IPS DF 19.7 (cell line): ENCODE data around the gene RELB.

Source experiments
- DNase-seq: peaks from one replicate; pipeline ENCODE4 v3.0.0-alpha.2; 2013; ENCODE audit warnings: low read depth, low spot score

Gene RELB

DNA sequence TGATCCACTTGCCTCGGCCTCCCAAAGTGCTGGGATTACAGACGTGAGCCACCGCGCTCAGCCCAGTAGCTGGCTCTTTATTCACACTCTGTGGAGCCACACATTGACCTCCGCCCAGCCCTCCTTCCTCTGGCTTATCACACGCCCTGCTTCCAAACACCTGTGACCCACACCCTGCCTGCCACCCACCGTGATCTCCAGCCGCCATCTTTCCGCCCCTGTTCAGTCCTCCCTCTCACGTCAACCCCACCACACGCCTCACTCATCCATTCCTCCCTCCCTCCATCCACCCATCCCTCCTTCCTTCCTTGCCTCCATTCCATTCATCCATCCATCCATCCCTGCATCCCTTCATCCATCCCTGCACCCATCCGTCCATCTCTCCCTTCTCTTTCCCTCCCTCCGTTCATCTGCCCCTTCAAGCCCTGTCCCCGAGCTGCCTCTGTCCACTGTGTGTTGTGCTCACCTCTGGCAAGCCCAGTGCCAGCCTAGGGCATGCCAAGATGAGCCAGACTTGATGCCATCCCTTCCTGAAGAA, 57.4 kb downstream of the RELB start:
- DNase-seq, result no peak

DNA sequence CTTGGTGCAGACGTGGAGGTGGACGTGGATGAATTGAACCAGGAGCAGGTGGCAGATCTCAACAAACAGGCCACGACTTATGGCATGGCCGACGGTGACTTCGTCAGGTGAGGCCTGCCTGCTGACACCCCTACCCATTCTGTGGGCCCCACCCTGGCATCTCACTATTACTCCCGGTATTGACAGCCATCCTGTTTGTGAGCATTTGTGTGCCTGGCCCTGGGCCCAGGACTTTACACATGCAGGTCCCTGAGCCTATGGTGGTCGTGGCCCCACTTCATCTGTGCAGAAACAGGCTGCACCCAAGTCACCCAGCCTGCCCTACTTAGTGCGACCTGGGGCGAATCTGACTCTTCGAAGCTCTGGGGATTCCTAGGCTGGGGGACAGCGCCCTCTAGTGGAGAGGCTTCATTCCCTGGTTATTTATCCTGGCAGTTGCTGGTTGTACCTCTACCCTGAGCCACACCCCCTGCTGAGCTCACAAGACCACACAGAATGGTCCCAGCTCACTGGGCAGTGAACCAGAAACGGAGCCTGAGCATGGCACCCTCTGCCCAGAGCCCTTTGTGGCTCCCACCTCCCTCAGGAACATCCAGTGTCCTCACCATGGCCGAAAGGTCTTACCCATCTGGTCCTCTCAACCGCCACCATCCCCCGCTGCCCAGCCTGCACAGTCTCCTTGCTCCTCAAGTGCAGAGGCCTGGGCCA, 58.1 kb downstream of the RELB start:
- peak; percentile 71 for DNase-seq

DNA sequence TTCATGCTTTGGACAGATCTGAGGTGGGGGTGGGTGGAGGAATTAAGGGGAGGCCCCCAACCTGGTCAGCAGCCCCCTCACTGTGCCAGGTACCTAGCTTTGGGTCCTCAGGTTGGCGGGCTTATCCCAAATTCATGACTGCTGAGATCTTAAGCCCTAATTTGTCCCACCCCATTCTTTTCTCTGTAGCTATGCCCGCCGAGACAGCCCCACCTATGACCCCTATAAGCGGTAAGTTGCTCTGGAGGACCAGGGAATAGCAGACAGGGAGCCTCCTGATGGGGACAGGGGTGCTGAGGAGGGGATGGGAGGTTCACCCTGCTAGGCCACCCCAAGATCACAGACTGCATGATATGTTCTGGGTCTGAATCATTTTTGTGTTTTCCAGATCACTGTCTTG, 60.7 kb downstream of the RELB start:
- no peak for DNase-seq

GRCh38 chr19:45063851-45064801, 62.9 kb downstream of the RELB start:
- DNase-seq, result no peak

DNA sequence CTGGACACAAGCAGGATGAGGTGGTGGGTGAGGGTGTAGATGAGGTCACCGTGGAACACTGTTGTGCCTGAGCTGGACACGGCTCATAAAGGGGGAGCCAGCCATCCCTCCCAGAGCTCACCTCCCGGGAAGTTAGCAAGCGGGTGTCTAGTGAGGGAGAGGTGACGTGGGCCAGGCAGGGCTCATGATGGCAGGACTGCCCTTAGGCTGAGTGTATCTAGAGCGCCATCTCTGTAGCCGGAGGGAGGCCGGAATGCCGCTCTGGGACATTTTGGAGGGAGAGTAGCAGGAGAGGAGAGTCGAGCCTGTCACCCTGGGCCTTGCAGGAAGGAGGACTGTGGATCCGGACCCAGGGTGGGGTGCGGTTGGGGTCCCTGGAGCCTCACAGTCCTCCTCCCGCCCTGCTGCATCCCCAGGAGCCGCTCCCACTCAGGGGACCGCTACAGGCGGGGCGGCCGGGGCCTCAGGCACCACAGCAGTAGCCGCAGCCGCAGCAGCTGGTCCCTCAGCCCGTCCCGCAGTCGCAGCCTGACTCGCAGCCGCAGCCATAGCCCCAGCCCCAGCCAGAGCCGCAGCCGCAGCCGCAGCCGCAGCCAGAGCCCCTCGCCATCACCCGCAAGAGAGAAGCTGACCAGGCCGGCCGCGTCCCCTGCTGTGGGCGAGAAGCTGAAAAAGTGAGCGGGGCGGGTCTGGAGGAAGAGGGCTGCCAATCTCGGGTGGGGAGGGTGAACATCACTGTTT, 65.8 kb downstream of the RELB start:
- DNase-seq, result no peak

DNA sequence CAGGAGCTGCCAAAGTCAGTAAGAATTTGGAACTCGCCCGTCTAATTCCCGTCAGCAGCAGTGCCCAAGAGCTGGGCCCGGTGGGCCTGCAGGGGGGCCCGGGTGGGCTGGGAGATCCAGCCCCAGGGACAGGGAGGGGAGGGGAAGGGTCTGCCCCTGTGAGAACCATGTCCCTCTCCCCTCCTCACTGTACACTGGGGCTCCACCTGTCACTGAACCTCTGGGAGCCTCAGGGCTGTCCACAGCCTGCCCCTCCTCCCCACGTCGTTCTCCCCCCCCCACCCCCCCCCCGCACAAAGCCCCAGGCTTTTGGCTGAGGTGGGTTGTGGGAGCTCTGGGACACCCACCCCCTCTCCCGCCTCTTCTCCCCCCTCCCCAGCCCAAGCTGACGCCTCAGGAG, 66.8 kb downstream of the RELB start:
- DNase-seq, result no peak

- DNase-seq, result no peak
Measured at GRCh38 chr19:45069056-45069455, 67.8 kb downstream of the RELB start.

DNA sequence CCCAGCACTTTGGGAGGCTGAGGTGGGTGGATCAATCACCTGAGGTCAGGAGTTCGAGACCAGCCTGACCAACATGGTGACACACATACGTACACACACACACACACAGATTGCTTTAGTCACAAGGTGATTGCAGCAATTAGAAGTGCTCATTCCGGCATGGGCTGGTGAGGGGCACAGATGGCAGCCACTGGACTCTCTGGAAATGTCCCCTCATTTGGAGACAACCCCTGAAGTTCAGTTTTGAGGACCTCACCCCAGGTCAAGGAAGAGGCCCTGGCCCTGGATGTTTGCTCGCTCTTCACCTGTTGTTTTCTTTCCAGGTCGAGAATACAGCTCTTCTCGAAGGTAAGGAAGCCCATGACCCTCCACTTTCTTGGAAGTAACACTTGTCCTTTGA, 69.0 kb downstream of the RELB start:
- DNase-seq, result no peak

- no peak for DNase-seq
Measured at GRCh38 chr19:45070861-45071544, 69.7 kb downstream of the RELB start.

DNA sequence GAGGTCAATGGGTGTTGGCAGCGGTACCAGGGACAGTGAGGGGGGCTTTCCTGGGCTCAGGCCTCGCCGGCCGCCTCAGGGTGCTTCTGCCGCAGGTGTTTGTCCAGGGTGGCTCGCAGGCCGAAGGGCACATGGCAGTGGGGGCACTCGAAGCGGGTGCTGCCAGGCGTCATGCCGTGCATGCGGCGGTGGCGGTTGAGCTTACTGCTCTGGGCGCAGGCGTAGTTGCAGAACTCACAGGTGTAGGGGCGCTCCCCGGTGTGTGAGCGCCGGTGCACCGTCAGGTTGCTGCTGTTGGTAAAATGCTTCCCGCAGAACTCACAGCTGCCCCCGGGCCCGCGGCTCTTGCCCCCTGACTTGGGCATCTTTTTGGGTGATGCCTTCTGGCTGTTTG, 70.3 kb downstream of the RELB start:
- DNase-seq, result no peak

- DNase-seq, result no peak
Measured at GRCh38 chr19:45071969-45072790, 70.9 kb downstream of the RELB start.

- DNase-seq, result no peak
Measured at GRCh38 chr19:45074744-45075300, 73.6 kb downstream of the RELB start.

DNA sequence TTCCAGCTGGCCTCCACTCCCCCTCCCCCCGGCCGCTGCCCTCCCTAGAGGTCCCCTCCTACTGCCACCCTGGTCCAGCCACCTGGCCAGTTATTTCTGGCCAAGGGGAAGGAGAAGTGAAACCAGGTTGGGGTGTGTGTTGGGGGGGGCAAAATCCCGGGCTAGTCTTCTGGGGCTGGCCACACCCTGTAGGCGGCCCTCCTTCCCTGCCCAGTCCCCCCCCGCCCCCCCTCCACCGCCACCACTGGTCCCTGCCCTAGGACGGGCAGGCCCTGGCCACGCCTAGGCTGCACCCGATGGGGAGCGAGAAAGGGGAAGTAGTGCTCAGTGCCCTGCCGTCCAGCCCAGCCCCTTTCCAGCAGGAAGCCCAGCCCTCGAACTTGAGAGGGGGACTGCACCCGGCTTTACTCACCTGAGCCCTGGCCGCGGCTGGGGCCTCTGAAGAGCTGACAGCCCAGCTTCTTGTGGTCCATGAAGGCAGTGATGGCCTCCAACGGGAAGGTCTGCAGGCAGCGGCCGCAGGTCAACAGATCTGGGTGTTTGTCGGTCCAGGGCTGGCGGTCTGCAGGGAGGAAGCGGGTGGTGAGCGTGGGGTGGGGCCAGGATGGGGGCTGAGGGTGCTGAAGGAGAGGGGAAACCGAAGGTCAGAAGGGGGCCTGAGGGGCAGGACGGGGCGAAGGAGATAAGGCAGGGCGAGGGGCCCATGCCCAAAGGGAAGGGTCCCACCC, 74.2 kb downstream of the RELB start:
- no peak for DNase-seq

DNA sequence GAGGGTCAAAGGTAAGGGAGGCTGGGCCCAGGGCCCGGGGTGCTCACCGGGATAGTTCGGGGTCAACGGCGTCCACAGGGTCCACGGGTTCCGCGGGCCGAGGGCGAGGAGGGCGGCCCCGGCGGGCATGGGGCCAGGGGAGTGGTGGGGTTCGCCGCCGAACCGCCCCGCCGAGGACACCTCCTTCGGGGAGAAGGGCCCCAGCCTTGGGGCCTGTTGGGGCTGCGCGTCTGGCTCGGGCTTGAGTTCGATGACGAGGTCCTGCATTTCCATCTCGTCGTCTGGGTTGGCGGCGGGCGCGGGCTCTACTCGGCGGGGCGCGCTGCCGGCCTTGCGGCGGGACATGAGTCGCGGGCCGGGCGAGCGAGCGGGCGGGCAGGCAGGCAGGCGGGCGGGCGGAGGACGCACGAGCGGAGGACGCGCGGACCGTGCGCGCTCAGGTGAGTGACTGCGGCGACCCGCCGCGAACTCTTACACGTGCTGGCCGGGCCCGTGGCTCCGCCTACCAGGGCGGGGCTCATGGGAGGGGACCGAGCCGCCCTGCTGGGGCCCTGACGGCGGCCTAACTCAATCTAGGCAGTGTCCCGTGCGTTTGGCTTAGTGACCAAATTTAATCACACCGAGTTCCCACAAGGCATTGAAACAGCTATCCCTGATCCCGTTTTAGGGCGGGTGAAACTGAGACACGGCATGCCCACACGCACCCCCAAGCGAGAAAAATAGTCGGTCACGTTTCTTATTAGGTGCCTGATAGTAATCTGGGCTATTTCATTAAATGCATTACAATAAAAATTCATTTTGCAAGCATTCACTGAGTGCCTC, 75.0 kb downstream of the RELB start, which contains the start of gene ZNF296:
Gene ZNF296, minus strand, starts transcription at position 450 of the 822 bp plus-strand sequence. Its CDS starts 105 bp downstream, at position 345.
- DNase-seq, result no peak

DNA sequence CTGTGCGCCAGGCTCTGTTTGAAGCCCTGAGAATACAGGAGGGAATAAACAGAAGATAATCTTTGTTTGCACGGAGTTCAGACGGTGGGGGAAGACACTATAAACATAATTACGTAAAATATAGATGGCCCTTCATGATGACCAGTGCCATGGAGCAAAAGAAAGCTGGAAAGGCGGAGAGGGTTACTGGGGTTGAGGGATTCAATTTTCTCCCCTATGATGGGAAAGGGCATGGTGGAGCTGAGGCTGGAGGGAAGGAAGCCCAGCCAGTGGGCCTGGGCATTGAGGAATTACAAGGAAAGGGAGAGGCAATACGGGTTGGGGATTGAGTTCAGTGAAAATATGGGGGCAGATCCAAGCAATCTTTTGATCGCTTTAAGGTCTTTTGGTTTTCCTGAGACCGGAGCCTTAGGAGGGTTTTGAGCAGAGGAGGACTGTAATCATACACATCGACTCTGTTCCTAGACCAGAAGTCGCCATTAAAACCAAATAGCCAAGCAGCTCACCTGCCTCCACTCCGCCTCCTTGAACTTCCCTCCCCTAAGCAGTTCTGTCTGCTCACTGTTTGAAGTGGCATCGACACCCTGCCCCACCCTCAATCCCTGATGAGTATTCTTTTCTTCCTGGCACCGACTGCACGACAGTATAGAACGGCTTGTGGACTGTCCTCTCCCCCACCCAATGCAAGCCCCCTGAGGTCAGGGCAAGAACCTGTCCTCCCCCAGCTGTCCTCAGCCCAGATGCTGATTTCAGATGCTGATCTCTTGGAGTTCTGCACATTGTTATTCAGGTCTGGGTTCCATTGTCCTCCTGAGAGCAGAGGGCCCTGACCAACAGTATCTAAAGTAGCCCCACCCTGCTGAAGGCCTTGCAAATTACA, 75.8 kb downstream of the RELB start:
- DNase-seq, result no peak

DNA sequence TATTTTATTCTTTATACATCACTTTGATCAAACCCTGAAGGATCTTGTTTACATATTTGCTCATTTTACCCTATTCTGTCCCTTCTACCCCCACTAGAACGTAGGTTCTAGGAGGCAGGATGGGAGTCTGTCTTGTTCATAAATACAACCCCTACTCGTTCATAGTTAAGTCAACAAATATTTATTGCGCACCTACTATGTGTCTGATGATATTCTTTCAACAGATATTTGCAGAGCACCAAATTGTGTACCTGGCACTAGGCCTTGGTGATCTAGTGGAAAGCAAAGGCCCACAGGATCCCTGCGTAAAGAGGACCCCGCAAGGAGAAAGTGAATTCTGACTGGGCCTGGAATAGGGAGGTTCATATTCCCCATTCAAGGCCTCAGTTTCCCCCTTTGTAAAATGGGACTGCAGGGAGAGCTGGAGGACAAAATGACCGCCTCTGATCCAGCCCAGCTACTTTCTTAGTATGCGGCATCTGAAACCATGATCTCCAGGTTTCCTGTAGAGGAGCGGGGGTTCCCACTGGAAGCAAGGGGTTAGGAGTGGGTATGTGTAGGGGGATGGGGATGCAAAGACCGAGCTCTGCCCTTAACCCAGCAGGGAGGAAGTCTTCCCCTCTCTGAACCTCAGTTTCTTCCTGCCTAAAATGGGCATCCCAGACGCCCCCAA, 77.3 kb downstream of the RELB start:
- DNase-seq, result no peak
